HL-60 (cell line): ENCODE measurements around the gene ZNF672.
"Not testable (repeated sequence)": the region's sequence is repeated elsewhere in the genome, so short reads cannot be mapped to it uniquely, and the experiment has no call there.

ENCODE experiments used
- DNase-seq, 2 experiments: peaks; one replicate each; pipeline ENCODE4 v3.0.0-alpha.2; 2010 to 2020; ENCODE audit warnings: low read depth in 1 of 2, low spot score in 1 of 2
- H3K27ac ChIP-seq: fragments of 250-450 bp; sonication (Bioruptor Pico); replicated peaks from 2 replicates; pipeline ENCODE4 v1.5.1; 2020; ENCODE audit warnings: mild to moderate bottlenecking, moderate library complexity
- H3K27me3 ChIP-seq: fragments of 250-450 bp; sonication (Bioruptor Pico); 2 replicates; pipeline ENCODE4 v1.5.1; 2021; ENCODE audit warnings: mild to moderate bottlenecking, moderate library complexity; ENCODE audit not compliant: insufficient read depth, poor library complexity, severe bottlenecking
- H3K4me3 ChIP-seq: replicated peaks from 2 replicates; pipeline ENCODE4 v1.5.1; 2011; ENCODE audit warnings: mild to moderate bottlenecking, control low read depth, low read length; ENCODE audit not compliant: insufficient read depth
- GABPA ChIP-seq: IDR thresholded peaks from 2 replicates; pipeline ENCODE4 v1.6.1; 2012; ENCODE audit warnings: low read depth
- POLR2AphosphoS5 ChIP-seq: IDR thresholded peaks from 2 replicates; pipeline ENCODE4 v1.6.1; 2012; ENCODE audit warnings: low read depth
- SPI1 ChIP-seq: IDR thresholded peaks from 2 replicates; pipeline ENCODE4 v1.6.1; 2012; ENCODE audit warnings: low read depth, mild to moderate bottlenecking, borderline replicate concordance
- TF ChIP-seq, protein P1 (sequence below): IDR thresholded peaks from one replicate; pipeline ENCODE4 v1.5.1; 2011; ENCODE audit warnings: low read length, control low read depth, inconsistent platforms; ENCODE audit not compliant: insufficient read depth
- TF ChIP-seq, protein P2 (sequence below): IDR thresholded peaks from 2 replicates; pipeline ENCODE4 v1.6.1; 2012; ENCODE audit warnings: low read depth; ENCODE audit not compliant: insufficient replicate concordance

The ZNF672 gene

DNA sequence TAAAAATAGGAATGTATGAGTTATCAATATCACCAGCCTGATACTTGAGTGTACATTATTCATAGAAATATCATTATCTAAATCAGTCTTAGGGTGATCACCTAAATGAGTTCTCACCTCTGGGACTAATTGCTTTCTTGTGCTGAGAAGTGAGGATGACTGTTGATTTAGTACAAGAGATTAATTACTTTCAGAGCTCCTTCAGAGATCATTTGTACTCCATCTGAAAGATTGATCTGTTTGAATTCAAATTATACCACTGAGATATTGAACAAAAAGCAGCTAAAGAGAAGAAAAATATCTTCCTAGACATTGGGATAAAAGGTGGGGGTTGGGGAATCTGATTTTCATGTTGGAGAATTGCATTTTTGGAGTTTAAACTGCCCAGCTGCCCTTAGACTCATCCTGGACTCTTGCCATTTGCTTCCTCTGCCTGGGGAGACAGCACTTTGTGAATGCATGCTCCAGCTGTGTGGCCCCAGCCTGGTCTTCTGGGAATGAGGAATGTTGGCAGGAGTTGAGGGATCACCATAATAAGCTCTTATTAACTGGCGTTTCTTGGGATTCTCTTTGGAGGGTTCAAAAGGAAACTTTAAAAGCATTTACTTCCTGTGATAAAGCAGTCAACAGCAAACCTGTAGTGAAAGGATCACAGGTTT lies 48.3 kb downstream of the ZNF672 start:
- no peak overlapping the region for H3K27ac ChIP-seq
- no peaks in the 10 kb centered on the region for H3K27me3 ChIP-seq
- H3K4me3 ChIP-seq = no peak overlapping the region
- DNase-seq = no peak
- no peak for TF ChIP-seq SPI1
- TF ChIP-seq POLR2AphosphoS5 = no peak
- TF ChIP-seq, protein P1, sequence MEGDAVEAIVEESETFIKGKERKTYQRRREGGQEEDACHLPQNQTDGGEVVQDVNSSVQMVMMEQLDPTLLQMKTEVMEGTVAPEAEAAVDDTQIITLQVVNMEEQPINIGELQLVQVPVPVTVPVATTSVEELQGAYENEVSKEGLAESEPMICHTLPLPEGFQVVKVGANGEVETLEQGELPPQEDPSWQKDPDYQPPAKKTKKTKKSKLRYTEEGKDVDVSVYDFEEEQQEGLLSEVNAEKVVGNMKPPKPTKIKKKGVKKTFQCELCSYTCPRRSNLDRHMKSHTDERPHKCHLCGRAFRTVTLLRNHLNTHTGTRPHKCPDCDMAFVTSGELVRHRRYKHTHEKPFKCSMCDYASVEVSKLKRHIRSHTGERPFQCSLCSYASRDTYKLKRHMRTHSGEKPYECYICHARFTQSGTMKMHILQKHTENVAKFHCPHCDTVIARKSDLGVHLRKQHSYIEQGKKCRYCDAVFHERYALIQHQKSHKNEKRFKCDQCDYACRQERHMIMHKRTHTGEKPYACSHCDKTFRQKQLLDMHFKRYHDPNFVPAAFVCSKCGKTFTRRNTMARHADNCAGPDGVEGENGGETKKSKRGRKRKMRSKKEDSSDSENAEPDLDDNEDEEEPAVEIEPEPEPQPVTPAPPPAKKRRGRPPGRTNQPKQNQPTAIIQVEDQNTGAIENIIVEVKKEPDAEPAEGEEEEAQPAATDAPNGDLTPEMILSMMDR = no peak
- TF ChIP-seq, protein P2, sequence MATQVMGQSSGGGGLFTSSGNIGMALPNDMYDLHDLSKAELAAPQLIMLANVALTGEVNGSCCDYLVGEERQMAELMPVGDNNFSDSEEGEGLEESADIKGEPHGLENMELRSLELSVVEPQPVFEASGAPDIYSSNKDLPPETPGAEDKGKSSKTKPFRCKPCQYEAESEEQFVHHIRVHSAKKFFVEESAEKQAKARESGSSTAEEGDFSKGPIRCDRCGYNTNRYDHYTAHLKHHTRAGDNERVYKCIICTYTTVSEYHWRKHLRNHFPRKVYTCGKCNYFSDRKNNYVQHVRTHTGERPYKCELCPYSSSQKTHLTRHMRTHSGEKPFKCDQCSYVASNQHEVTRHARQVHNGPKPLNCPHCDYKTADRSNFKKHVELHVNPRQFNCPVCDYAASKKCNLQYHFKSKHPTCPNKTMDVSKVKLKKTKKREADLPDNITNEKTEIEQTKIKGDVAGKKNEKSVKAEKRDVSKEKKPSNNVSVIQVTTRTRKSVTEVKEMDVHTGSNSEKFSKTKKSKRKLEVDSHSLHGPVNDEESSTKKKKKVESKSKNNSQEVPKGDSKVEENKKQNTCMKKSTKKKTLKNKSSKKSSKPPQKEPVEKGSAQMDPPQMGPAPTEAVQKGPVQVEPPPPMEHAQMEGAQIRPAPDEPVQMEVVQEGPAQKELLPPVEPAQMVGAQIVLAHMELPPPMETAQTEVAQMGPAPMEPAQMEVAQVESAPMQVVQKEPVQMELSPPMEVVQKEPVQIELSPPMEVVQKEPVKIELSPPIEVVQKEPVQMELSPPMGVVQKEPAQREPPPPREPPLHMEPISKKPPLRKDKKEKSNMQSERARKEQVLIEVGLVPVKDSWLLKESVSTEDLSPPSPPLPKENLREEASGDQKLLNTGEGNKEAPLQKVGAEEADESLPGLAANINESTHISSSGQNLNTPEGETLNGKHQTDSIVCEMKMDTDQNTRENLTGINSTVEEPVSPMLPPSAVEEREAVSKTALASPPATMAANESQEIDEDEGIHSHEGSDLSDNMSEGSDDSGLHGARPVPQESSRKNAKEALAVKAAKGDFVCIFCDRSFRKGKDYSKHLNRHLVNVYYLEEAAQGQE = no peak
- no peak for TF ChIP-seq GABPA

DNA sequence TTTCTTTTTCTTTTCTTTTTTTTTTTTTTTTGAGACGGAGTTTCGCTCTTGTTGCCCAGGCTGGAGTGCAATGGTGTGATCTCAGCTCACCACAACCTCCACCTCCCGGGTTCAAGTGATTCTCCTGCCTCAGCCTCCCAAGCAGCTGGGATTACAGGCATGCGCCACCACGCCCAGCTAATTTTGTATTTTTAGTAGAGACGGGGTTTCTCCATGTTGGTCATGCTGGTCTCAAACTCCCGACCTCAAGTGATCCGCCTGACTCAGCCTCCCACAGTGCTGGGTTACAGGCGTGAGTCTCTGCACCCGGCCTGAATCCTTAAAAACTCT lies 51.9 kb downstream of the ZNF672 start:
- H3K27me3 ChIP-seq, DNase-seq, H3K27ac ChIP-seq, H3K4me3 ChIP-seq: not testable (repeated sequence)

DNA sequence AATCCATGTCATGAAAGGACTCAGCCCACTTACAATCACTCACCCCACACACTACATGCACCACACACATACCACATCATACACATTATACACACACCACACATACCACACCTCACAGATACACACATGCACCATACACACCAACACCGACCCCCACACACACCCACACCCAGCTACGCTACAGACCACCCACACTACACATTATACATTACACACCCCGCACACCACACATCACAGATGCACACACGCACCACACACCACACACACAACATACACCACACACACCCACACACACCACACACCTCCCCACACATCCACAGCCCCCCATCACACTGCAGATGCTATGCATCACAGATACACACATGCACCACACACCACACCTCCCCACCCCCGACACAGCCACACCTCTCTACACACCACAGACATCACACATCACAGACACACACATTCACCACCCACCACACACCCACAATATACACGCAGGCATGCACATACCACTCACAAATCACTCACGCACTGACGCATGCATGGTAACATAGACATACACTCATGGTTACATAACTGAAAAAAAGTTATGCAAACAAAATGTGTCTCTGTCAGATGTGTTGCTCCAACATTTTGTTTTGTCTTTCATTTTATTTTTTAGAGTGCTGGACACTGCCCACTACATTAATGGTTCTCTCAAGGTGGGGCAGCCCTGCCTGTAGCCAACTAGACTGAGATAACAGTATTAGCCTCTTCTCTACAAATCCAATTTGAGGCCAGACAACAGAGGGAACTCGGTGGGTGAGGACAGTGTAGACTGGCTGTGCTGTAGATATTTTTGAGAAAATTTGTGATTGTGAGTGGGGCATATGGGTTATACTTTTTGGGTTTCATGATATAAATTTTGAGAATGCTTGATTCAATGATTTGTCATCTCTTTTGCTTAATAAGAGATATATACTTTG lies 52.8 kb downstream of the ZNF672 start:
- Histone ChIP-seq H3K27me3 (no peaks in the 10 kb centered on the region), H3K27ac (no peak overlapping the region), H3K4me3 (no peak overlapping the region)
- TF ChIP-seq, protein P2 = no peak
- TF ChIP-seq SPI1 = no peak
- TF ChIP-seq, protein P1 = no peak
- TF ChIP-seq POLR2AphosphoS5 = no peak
- DNase-seq = no peak

DNA sequence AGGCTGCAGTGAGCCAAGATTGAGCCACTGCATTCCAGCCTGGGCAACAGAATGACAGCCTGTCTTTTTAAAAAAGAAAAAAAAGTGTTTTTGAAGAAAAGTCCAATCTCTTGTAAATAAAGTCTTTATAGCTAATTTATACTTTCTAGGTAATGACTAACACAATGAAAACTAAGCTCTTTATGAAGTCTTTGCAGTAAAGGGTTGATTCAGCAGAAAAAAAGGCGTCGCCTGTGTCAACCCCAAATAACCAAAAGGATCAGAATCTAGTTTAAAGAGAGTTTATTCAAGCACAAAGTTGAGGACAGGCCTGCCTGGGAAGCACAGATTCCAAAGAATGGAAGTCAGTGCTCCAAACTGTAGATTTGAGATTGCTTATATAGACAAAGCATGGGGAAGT lies 53.7 kb downstream of the ZNF672 start:
- no peak for DNase-seq
- TF ChIP-seq POLR2AphosphoS5 (no peak), GABPA (no peak), SPI1 (no peak)
- TF ChIP-seq, protein P2 = no peak
- TF ChIP-seq, protein P1 = no peak
- Histone ChIP-seq H3K4me3 (no peak overlapping the region), H3K27ac (no peak overlapping the region), H3K27me3 (no peaks in the 10 kb centered on the region)
